Neural progenitor cell (in vitro differentiated cells): ENCODE data around the gene BIRC7.

Experiments used
- EZH2phosphoT487 ChIP-seq: fragments of 200-600 bp; sonication (generic); IDR thresholded peaks from 2 replicates; pipeline ENCODE4 v1.6.1; 2017; ENCODE audit warnings: antibody characterized with exemption
- TF ChIP-seq, protein P1 (sequence below): fragments of 200-600 bp; sonication (generic); IDR thresholded peaks from 2 replicates; pipeline ENCODE4 v1.5.1; 2017; ENCODE audit warnings: antibody characterized with exemption, mild to moderate bottlenecking

- TF ChIP-seq, protein P1, sequence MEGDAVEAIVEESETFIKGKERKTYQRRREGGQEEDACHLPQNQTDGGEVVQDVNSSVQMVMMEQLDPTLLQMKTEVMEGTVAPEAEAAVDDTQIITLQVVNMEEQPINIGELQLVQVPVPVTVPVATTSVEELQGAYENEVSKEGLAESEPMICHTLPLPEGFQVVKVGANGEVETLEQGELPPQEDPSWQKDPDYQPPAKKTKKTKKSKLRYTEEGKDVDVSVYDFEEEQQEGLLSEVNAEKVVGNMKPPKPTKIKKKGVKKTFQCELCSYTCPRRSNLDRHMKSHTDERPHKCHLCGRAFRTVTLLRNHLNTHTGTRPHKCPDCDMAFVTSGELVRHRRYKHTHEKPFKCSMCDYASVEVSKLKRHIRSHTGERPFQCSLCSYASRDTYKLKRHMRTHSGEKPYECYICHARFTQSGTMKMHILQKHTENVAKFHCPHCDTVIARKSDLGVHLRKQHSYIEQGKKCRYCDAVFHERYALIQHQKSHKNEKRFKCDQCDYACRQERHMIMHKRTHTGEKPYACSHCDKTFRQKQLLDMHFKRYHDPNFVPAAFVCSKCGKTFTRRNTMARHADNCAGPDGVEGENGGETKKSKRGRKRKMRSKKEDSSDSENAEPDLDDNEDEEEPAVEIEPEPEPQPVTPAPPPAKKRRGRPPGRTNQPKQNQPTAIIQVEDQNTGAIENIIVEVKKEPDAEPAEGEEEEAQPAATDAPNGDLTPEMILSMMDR, result no peak
- no peak for TF ChIP-seq EZH2phosphoT487
Measured at GRCh38 chr20:63284083-63284440, 48.4 kb downstream of the BIRC7 start.
